ENCODE measurements around the gene CTF1. TPM values are rescaled to one million over a fixed set of nuclear protein-coding genes. Genes with fewer than 3 reads are reported as not detected.

The CTF1 gene
- total and polyA plus RNA-seq, 10 of the 15 experiments (the other 5 are each of a cell fraction or from before 2014, with no cell fraction given) = 0.04 to 0.46 (median 0.11) TPM; not detected in 3

DNA sequence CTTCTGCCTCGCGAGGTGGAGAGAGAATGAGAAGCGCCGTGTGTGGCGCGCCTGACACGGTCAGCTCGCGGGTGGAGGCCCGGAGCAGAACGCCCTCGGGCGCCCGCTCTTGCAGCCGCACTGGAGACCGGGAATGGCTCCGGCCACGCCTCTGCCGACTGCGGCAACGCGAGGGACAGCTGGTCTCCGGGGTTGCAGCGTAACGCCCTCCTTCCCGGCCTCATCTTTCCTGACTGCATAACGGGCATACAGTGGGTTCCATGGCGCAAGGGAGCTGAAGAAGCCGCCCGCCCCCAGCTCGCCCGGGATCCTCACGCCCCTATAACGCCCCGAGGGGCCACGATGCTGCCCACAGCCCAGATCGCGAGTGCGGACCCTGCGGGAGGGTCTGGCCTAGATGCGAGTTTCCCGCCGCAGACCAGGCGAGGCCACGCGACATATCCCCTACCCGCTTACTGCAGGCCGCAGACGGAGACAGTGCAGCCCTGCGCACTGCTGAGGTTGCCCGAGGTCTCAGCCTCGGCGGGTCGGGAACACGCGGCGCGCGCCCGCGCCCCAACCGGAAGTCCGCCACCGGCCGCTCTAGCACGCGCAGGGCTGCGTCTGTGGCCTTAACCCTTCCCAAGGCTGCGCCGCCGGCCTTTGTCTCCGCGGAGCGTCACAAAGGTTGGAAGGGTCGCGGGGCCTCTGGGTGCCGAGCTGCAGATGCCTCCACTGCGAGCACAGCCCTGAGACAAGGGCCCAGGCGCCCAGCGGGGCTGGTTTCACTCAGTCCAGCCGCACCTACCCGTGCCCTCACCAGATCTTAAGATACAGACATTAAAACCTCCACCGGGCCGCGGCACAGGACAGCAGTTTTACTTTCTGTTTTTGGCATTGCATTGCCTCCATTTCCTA lies 21.3 kb upstream of the CTF1 start (continued):
- peak; percentile 95 for TF ChIP-seq GATAD2B (conservative IDR thresholded peaks at IDR 0.05; ENCODE audit: low read depth)
- TF ChIP-seq, protein P1, sequence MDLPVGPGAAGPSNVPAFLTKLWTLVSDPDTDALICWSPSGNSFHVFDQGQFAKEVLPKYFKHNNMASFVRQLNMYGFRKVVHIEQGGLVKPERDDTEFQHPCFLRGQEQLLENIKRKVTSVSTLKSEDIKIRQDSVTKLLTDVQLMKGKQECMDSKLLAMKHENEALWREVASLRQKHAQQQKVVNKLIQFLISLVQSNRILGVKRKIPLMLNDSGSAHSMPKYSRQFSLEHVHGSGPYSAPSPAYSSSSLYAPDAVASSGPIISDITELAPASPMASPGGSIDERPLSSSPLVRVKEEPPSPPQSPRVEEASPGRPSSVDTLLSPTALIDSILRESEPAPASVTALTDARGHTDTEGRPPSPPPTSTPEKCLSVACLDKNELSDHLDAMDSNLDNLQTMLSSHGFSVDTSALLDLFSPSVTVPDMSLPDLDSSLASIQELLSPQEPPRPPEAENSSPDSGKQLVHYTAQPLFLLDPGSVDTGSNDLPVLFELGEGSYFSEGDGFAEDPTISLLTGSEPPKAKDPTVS (IDR thresholded peaks at IDR 0.05; ENCODE audit: low read depth, low read length) = no peak
- TF ChIP-seq JUND (IDR thresholded peaks at IDR 0.05; ENCODE audit: low read depth, low read length) = no peak
- no peak; the same call in 1 of the 2 replicates for TF ChIP-seq FOXM1 (IDR thresholded peaks at IDR 0.05; ENCODE audit: low read depth, low read length)
- TF ChIP-seq MTA3 (IDR thresholded peaks at IDR 0.05; ENCODE audit: borderline replicate concordance, low read length) = no peak
- peak; percentile 74 for TF ChIP-seq HCFC1 (IDR thresholded peaks at IDR 0.05; ENCODE audit: low read length)
- TF ChIP-seq NFXL1 (IDR thresholded peaks at IDR 0.05; ENCODE audit: borderline replicate concordance) = 0 out of 2 replicates have a peak, but pooled peaks have one; percentile 50
- TF ChIP-seq ESRRA (IDR thresholded peaks at IDR 0.05; ENCODE audit: low read length) = 0 out of 2 replicates have a peak, but pooled peaks have one; percentile 37
- TF ChIP-seq EGR1 (IDR thresholded peaks at IDR 0.05; ENCODE audit: borderline replicate concordance in 1 of 2, low read depth in 2 of 2, low read length in 2 of 2) = peak in 1 of 2 experiments; percentile 77; a peak in 2 of 3 replicates
- TF ChIP-seq TCF7 (IDR thresholded peaks at IDR 0.05; ENCODE audit: borderline replicate concordance) = no peak
- peak; percentile 94 for TF ChIP-seq LARP7 (IDR thresholded peaks at IDR 0.05)
- peak; percentile 36; the same call in 1 of the 2 replicates for TF ChIP-seq NRF1 (conservative IDR thresholded peaks at IDR 0.05; ENCODE audit: low read depth, low read length)
- peak; percentile 99 for TF ChIP-seq POLR2A (IDR thresholded peaks at IDR 0.05; ENCODE audit: low read depth, low read length)
- TF ChIP-seq HDGF (IDR thresholded peaks at IDR 0.05) = no peak
- TF ChIP-seq ZZZ3 (IDR thresholded peaks at IDR 0.05; ENCODE audit: control insufficient read depth, insufficient read length, low read depth) = no peak
- TF ChIP-seq NR2C2 (IDR thresholded peaks at IDR 0.05; ENCODE audit: borderline replicate concordance, control insufficient read depth, insufficient read length, low read depth) = no peak
- TF ChIP-seq POU2F2 (IDR thresholded peaks at IDR 0.05; ENCODE audit: borderline replicate concordance, low read depth, low read length) = peak; percentile 83; the same call in 2 of the 3 replicates
- TF ChIP-seq TARDBP (IDR thresholded peaks at IDR 0.05; ENCODE audit: borderline replicate concordance) = no peak
- peak; percentile 79 for TF ChIP-seq TCF12 (IDR thresholded peaks at IDR 0.05; ENCODE audit: low read depth, low read length)
- peak; percentile 88 for TF ChIP-seq DPF2 (IDR thresholded peaks at IDR 0.05)
- peak; percentile 97 for TF ChIP-seq NR2F1 (conservative IDR thresholded peaks at IDR 0.05)
- TF ChIP-seq, protein P2, sequence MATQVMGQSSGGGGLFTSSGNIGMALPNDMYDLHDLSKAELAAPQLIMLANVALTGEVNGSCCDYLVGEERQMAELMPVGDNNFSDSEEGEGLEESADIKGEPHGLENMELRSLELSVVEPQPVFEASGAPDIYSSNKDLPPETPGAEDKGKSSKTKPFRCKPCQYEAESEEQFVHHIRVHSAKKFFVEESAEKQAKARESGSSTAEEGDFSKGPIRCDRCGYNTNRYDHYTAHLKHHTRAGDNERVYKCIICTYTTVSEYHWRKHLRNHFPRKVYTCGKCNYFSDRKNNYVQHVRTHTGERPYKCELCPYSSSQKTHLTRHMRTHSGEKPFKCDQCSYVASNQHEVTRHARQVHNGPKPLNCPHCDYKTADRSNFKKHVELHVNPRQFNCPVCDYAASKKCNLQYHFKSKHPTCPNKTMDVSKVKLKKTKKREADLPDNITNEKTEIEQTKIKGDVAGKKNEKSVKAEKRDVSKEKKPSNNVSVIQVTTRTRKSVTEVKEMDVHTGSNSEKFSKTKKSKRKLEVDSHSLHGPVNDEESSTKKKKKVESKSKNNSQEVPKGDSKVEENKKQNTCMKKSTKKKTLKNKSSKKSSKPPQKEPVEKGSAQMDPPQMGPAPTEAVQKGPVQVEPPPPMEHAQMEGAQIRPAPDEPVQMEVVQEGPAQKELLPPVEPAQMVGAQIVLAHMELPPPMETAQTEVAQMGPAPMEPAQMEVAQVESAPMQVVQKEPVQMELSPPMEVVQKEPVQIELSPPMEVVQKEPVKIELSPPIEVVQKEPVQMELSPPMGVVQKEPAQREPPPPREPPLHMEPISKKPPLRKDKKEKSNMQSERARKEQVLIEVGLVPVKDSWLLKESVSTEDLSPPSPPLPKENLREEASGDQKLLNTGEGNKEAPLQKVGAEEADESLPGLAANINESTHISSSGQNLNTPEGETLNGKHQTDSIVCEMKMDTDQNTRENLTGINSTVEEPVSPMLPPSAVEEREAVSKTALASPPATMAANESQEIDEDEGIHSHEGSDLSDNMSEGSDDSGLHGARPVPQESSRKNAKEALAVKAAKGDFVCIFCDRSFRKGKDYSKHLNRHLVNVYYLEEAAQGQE (IDR thresholded peaks at IDR 0.05; ENCODE audit: low read depth, low read length) = peak; percentile 9; the same call in 1 of the 2 replicates
- TF ChIP-seq BACH1 (IDR thresholded peaks at IDR 0.05; ENCODE audit: borderline replicate concordance) = 0 out of 2 replicates have a peak, but pooled peaks have one; percentile 63
- TF ChIP-seq RB1 (IDR thresholded peaks at IDR 0.05; ENCODE audit: borderline replicate concordance) = no peak
- TF ChIP-seq MTA2 (IDR thresholded peaks at IDR 0.05; ENCODE audit: low read depth) = no peak
- peak; percentile 82; the same call in 1 of the 2 replicates for TF ChIP-seq ZNF217 (IDR thresholded peaks at IDR 0.05)
- no peak for TF ChIP-seq NFYB (IDR thresholded peaks at IDR 0.05; ENCODE audit: insufficient read depth, low read depth, low read length)

Measured in GM12878 (cell line).